Measurements from ENCODE around the gene SPACA4. TPM values are rescaled to one million over a fixed set of nuclear protein-coding genes. Genes with fewer than 3 reads are reported as not detected.
A peak's percentile ranks its signal among the peaks of the same experiment; 100 is the strongest.
"Not testable (repeated sequence)": the region's sequence is repeated elsewhere in the genome, so short reads cannot be mapped to it uniquely, and the experiment has no call there.

SPACA4 gene
- total RNA-seq, 1 donor from 2014 or later = not detected

GRCh38 chr19:48629599-48630295 lies 23.2 kb downstream of the SPACA4 start:
- DNase-seq (ENCODE audit: missing footprints) (peak; percentile 81), ATAC-seq (peak; percentile 21)

GRCh38 chr19:48630296-48631063 lies 23.9 kb downstream of the SPACA4 start:
- intact Hi-C loops (cut with DNase I) = no loop called here
- DNase-seq (ENCODE audit: missing footprints) (peak; percentile 90), ATAC-seq (peak; percentile 2)

More at GRCh38 chr19:48629599-48630295, 23.2 kb downstream of the SPACA4 start:
- intact Hi-C loops (cut with DNase I) = no loop called here

- intact Hi-C loops (cut with DNase I) = no loop called here
- ATAC-seq = no peak
- no peak for DNase-seq (ENCODE audit: missing footprints)
Observed at GRCh38 chr19:48631225-48631624, 24.7 kb downstream of the SPACA4 start.

- DNase-seq (ENCODE audit: missing footprints); ATAC-seq; intact Hi-C loops (cut with DNase I): not testable (repeated sequence)
Observed at GRCh38 chr19:48632286-48632685, 25.7 kb downstream of the SPACA4 start.

GRCh38 chr19:48632692-48633147 lies 26.2 kb downstream of the SPACA4 start:
- ATAC-seq (no peak), DNase-seq (ENCODE audit: missing footprints) (no peak)
- intact Hi-C loops (cut with DNase I) = no loop called here

- intact Hi-C loops (cut with DNase I) = no loop called here
Observed at GRCh38 chr19:48633148-48634035, 26.9 kb downstream of the SPACA4 start.

GRCh38 chr19:48634036-48634342 lies 27.4 kb downstream of the SPACA4 start:
- intact Hi-C loops (cut with DNase I) = no loop called here
- ATAC-seq (no peak), DNase-seq (ENCODE audit: missing footprints) (no peak)

More at GRCh38 chr19:48633148-48634035, 26.9 kb downstream of the SPACA4 start:
- ATAC-seq (no peak), DNase-seq (ENCODE audit: missing footprints) (peak; percentile 55)

GRCh38 chr19:48634424-48635262 lies 28.1 kb downstream of the SPACA4 start:
- intact Hi-C loops (cut with DNase I) = loop anchor here (5.0 kb wide), 2 partner anchors 78 to 343 kb away; no protein-coding TSS in a partner anchor
- ATAC-seq = peak; percentile 53
- DNase-seq (ENCODE audit: missing footprints) = peak; percentile 97

- ATAC-seq (peak; percentile 46), DNase-seq (ENCODE audit: missing footprints) (peak; percentile 86)
- intact Hi-C loops (cut with DNase I) = loop anchor here (5.0 kb wide), 2 partner anchors 77 to 342 kb away; no protein-coding TSS in a partner anchor
Observed at GRCh38 chr19:48635263-48635965, 28.9 kb downstream of the SPACA4 start.

GRCh38 chr19:48635966-48636858 lies 29.7 kb downstream of the SPACA4 start:
- ATAC-seq (no peak), DNase-seq (ENCODE audit: missing footprints) (no peak)
- intact Hi-C loops (cut with DNase I) = loop anchor here (5.0 kb wide), 2 partner anchors 76 to 341 kb away; no protein-coding TSS in a partner anchor

- ATAC-seq (peak; percentile 5), DNase-seq (ENCODE audit: missing footprints) (no peak)
- intact Hi-C loops (cut with DNase I) = loop anchor here (5.0 kb wide), 2 partner anchors 75 to 340 kb away; no protein-coding TSS in a partner anchor
Observed at GRCh38 chr19:48636859-48637448, 30.4 kb downstream of the SPACA4 start, which contains the start of gene DBP. Gene DBP, minus strand, starts transcription at chr19:48637379. Its CDS starts 385 bp downstream, at chr19:48636994.

- DNase-seq (ENCODE audit: missing footprints) = peak; percentile 99
- peak; percentile 83 for ATAC-seq
- intact Hi-C loops (cut with DNase I) = loop anchor here (5.0 kb wide), 2 partner anchors 75 to 340 kb away; no protein-coding TSS in a partner anchor
Observed at GRCh38 chr19:48637449-48637947, 31.0 kb downstream of the SPACA4 start.

GRCh38 chr19:48637948-48638830 lies 31.6 kb downstream of the SPACA4 start:
- intact Hi-C loops (cut with DNase I) = loop anchor here (5.0 kb wide), 2 partner anchors 74 to 339 kb away; no protein-coding TSS in a partner anchor
- peak; percentile 40 for ATAC-seq
- no peak for DNase-seq (ENCODE audit: missing footprints)

GRCh38 chr19:48638831-48639381 lies 32.4 kb downstream of the SPACA4 start:
- DNase-seq (ENCODE audit: missing footprints) = no peak
- intact Hi-C loops (cut with DNase I) = loop anchor here (5.0 kb wide), 2 partner anchors 73 to 338 kb away; no protein-coding TSS in a partner anchor
- no peak for ATAC-seq

Data from Right ventricle myocardium inferior (tissue), 1 donor.